IMR-90 (cell line): ENCODE data around the gene AGAP1. TPM values are rescaled to one million over a fixed set of nuclear protein-coding genes. Genes with fewer than 3 reads are reported as not detected.

Experiments
- ATAC-seq: fragments of 200-7000 bp; cut with Tn5 transposase; 2 replicates; pipeline ENCODE4 v1.9.1; 2020; ENCODE audit warnings: low read depth, mild to moderate bottlenecking, moderate library complexity
- BruUV-seq: library from RNA; stranded (reverse); fragments of 400-500 nt; replicated peaks from 2 replicates; lab custom pipeline; 2021; lab: Mats Ljungman, UMichigan
- CTCF ChIA-PET: fragments of 300-600 bp; formaldehyde crosslinking; extraction: SDS; loops from one replicate; lab custom pipeline; 2021; ENCODE audit warnings: antibody characterized with exemption; lab: Yijun Ruan, JAX
- POLR2A ChIA-PET: fragments of 300-600 bp; sonication (Branson Sonifier 250); formaldehyde crosslinking; loops from one replicate; lab custom pipeline; 2022; ENCODE audit warnings: antibody characterized with exemption; ENCODE audit not compliant: unreplicated experiment; lab: Charles Lee
- DNase-seq: peaks from one replicate; pipeline ENCODE4 v3.0.0; 2013
- H2AFZ ChIP-seq: replicated peaks from 2 replicates; pipeline ENCODE3; 2013; ENCODE audit warnings: low read length, mild to moderate bottlenecking; ENCODE audit not compliant: poor library complexity
- H2AK5ac ChIP-seq: 2 replicates; pipeline ENCODE4 v1.6.1; 2013; ENCODE audit warnings: low read depth, low read length, inconsistent platforms
- H2AK9ac ChIP-seq: replicated peaks from 2 replicates; pipeline ENCODE3; 2013; ENCODE audit warnings: mild to moderate bottlenecking, low read depth, low read length, moderate library complexity; ENCODE audit not compliant: poor library complexity
- H2BK120ac ChIP-seq: 2 replicates; pipeline ENCODE4 v1.6.1; 2013; ENCODE audit warnings: low read depth, low read length, inconsistent platforms
- H2BK15ac ChIP-seq: 3 replicates; pipeline ENCODE4 v1.6.1; 2013; ENCODE audit warnings: low read depth, low read length, inconsistent platforms
- H2BK20ac ChIP-seq: 2 replicates; pipeline ENCODE4 v1.6.1; 2013; ENCODE audit warnings: low read depth, mild to moderate bottlenecking, inconsistent platforms, low read length, moderate library complexity
- H2BK5ac ChIP-seq: 2 replicates; pipeline ENCODE4 v1.6.1; 2013; ENCODE audit warnings: mild to moderate bottlenecking, low read depth, low read length, inconsistent platforms; ENCODE audit not compliant: poor library complexity, severe bottlenecking
- H3K14ac ChIP-seq: replicated peaks from 2 replicates; pipeline ENCODE4 v1.6.1; 2013; ENCODE audit warnings: low read depth, low read length, inconsistent platforms
- H3K18ac ChIP-seq: 2 replicates; pipeline ENCODE4 v1.6.1; 2013; ENCODE audit warnings: low read depth, low read length, control low read depth
- H3K23ac ChIP-seq: 2 replicates; pipeline ENCODE4 v1.6.1; 2013; ENCODE audit warnings: low read depth, low read length, inconsistent platforms
- H3K27ac ChIP-seq: 2 replicates; pipeline ENCODE4 v1.5.1; 2013; ENCODE audit warnings: mild to moderate bottlenecking, control low read depth, low read length; ENCODE audit not compliant: insufficient read depth
- H3K27me3 ChIP-seq: 2 replicates; pipeline ENCODE4 v1.6.1; 2013; ENCODE audit warnings: low read length; ENCODE audit not compliant: control insufficient read depth, insufficient read depth
- H3K36me3 ChIP-seq: 2 replicates; pipeline ENCODE4 v1.6.1; 2013; ENCODE audit warnings: low read length, mixed read lengths; ENCODE audit not compliant: control insufficient read depth, insufficient read depth
- H3K4ac ChIP-seq: 2 replicates; pipeline ENCODE4 v1.6.1; 2013; ENCODE audit warnings: low read depth, low read length, inconsistent platforms
- H3K4me1 ChIP-seq: 2 replicates; pipeline ENCODE4 v1.6.1; 2013; ENCODE audit warnings: low read length, mixed read lengths; ENCODE audit not compliant: control insufficient read depth, insufficient read depth
- H3K4me2 ChIP-seq: 2 replicates; pipeline ENCODE4 v1.6.1; 2013; ENCODE audit warnings: low read depth, mild to moderate bottlenecking, control low read depth, low read length, moderate library complexity
- H3K4me3 ChIP-seq: 2 replicates; pipeline ENCODE4 v1.5.1; 2013; ENCODE audit warnings: low read depth, mild to moderate bottlenecking, control low read depth, low read length, moderate library complexity; ENCODE audit not compliant: insufficient read depth
- H3K56ac ChIP-seq: 2 replicates; pipeline ENCODE4 v1.6.1; 2013; ENCODE audit warnings: low read length, inconsistent platforms; ENCODE audit not compliant: insufficient read depth; ENCODE audit errors: extremely low read depth
- H3K79me1 ChIP-seq, 2 experiments: 2 replicates each; pipeline ENCODE4 v1.6.1; 2013; ENCODE audit warnings: low read length in 2 of 2, inconsistent platforms in 1 of 2, low read depth in 1 of 2
- H3K9ac ChIP-seq: 2 replicates; pipeline ENCODE4 v1.6.1; 2013; ENCODE audit warnings: low read depth, low read length, control low read depth
- H3K9me1 ChIP-seq: 2 replicates; pipeline ENCODE4 v1.6.1; 2013; ENCODE audit warnings: low read length, inconsistent platforms; ENCODE audit not compliant: insufficient read depth
- H3K9me3 ChIP-seq: 2 replicates; pipeline ENCODE4 v1.6.1; 2013; ENCODE audit warnings: low read length; ENCODE audit not compliant: control insufficient read depth, insufficient read depth
- H4K20me1 ChIP-seq: 2 replicates; pipeline ENCODE4 v1.6.1; 2013; ENCODE audit warnings: low read length, inconsistent platforms; ENCODE audit not compliant: insufficient read depth
- H4K5ac ChIP-seq: 2 replicates; pipeline ENCODE4 v1.6.1; 2013; ENCODE audit warnings: mild to moderate bottlenecking, low read depth, low read length, control low read depth
- H4K8ac ChIP-seq, 2 experiments: 2 replicates each; pipeline ENCODE4 v1.6.1; 2013; ENCODE audit warnings: low read depth in 2 of 2, low read length in 2 of 2, control low read depth in 1 of 2, inconsistent platforms in 1 of 2
- H4K91ac ChIP-seq: 2 replicates; pipeline ENCODE4 v1.6.1; 2013; ENCODE audit warnings: low read depth, low read length, inconsistent platforms; ENCODE audit not compliant: insufficient read depth
- BHLHE40 ChIP-seq: fragments of 150-350 bp; IDR thresholded peaks from 2 replicates; pipeline ENCODE4 v1.6.1; 2016; ENCODE audit warnings: mild to moderate bottlenecking, low read depth, low read length
- CEBPB ChIP-seq: IDR thresholded peaks from 2 replicates; pipeline ENCODE4 v1.6.1; 2012; ENCODE audit warnings: low read depth, low read length, improper control_type of control experiment
- CHD1 ChIP-seq: IDR thresholded peaks from 2 replicates; pipeline ENCODE4 v1.6.1; 2012; ENCODE audit warnings: low read depth, low read length, improper control_type of control experiment
- FOS ChIP-seq: fragments of 150-350 bp; IDR thresholded peaks from 2 replicates; pipeline ENCODE4 v1.6.1; 2016; ENCODE audit warnings: low read depth, low read length
- MAZ ChIP-seq: IDR thresholded peaks from 2 replicates; pipeline ENCODE4 v1.6.1; 2012; ENCODE audit warnings: low read depth, mild to moderate bottlenecking, low read length, improper control_type of control experiment, moderate library complexity, borderline replicate concordance
- MXI1 ChIP-seq: IDR thresholded peaks from 2 replicates; pipeline ENCODE4 v1.6.1; 2012; ENCODE audit warnings: low read depth, mild to moderate bottlenecking, low read length, moderate library complexity, borderline replicate concordance
- NFE2L2 ChIP-seq: fragments of 150-350 bp; IDR thresholded peaks from 2 replicates; pipeline ENCODE4 v1.6.1; 2016; ENCODE audit warnings: low read depth, mild to moderate bottlenecking, low read length
- POLR2A ChIP-seq: IDR thresholded peaks from 2 replicates; pipeline ENCODE4 v1.6.1; 2012; ENCODE audit warnings: mild to moderate bottlenecking, low read depth, low read length
- RAD21 ChIP-seq: IDR thresholded peaks from 2 replicates; pipeline ENCODE4 v1.6.1; 2012; ENCODE audit warnings: low read length, improper control_type of control experiment
- RCOR1 ChIP-seq: IDR thresholded peaks from 2 replicates; pipeline ENCODE4 v1.6.1; 2012; ENCODE audit warnings: mild to moderate bottlenecking, low read length, improper control_type of control experiment; ENCODE audit not compliant: insufficient replicate concordance
- RFX5 ChIP-seq: IDR thresholded peaks from 2 replicates; pipeline ENCODE4 v1.8.0; 2012; ENCODE audit warnings: low read depth, mild to moderate bottlenecking, low read length, moderate library complexity
- SMC3 ChIP-seq: fragments of 150-350 bp; IDR thresholded peaks from 2 replicates; pipeline ENCODE4 v1.6.1; 2016; ENCODE audit warnings: low read depth, mild to moderate bottlenecking, antibody characterized with exemption, low read length, moderate library complexity
- WGBS, 2 experiments: methylation state at CpG; one replicate each; pipeline versions ENCODE4 v1.1.5 to v1.1.7; 2013; ENCODE audit warnings: missing lambda C conversion rate in 2 of 2; ENCODE audit not compliant: insufficient read length in 1 of 2; ENCODE audit errors: extremely low coverage in 2 of 2; 5-methylcytosine and 5-hydroxymethylcytosine counted together
- dilution Hi-C: fragments of 300-500 bp; cut with HindIII; formaldehyde crosslinking; loops from one replicate; pipeline ENCODE4 v1.14.3; 2018; ENCODE audit warnings: low sequenced_read_pairs; ENCODE audit not compliant: unreplicated experiment
- in situ Hi-C: fragments of 300-500 bp; cut with MboI; formaldehyde crosslinking; loops from 3 replicates; pipeline ENCODE4 v1.14.3; 2019; ENCODE audit warnings: low sequenced_read_pairs, inconsistent platforms, mixed read lengths
- intact Hi-C: fragments of 100-400 bp; cut with micrococcal nuclease; formaldehyde crosslinking; loops from 2 replicates; pipeline ENCODE4 v1.10.0; 2022
- polyA plus RNA-seq, 3 experiments: library from polyadenylated mRNA; depleted of rRNA; stranded (reverse); fragments of >200 nt; gene quantifications; 2 replicates each; pipeline ENCODE4 v1.2.3, GENCODE V29; 2012; ENCODE audit warnings: low replicate concordance in 1 of 3
- total RNA-seq: library from RNA; depleted of rRNA; stranded (reverse); fragments of >200 nt; gene quantifications from 2 replicates; pipeline ENCODE4 v1.2.3, GENCODE V29; 2012
- TF ChIP-seq, protein P1 (sequence below): fragments of 150-350 bp; IDR thresholded peaks from 2 replicates; pipeline ENCODE4 v1.6.1; 2016; ENCODE audit warnings: low read depth, mild to moderate bottlenecking, low read length, moderate library complexity, borderline replicate concordance
- TF ChIP-seq, protein P2 (sequence below): conservative IDR thresholded peaks from 2 replicates; pipeline ENCODE4 v1.5.1; 2012; ENCODE audit warnings: mild to moderate bottlenecking, low read depth, low read length, improper control_type of control experiment

The AGAP1 gene
- total and polyA plus RNA-seq, 2 of the 4 experiments (the other 2 are of a cell fraction), result 15.1 to 16.4 TPM

DNA sequence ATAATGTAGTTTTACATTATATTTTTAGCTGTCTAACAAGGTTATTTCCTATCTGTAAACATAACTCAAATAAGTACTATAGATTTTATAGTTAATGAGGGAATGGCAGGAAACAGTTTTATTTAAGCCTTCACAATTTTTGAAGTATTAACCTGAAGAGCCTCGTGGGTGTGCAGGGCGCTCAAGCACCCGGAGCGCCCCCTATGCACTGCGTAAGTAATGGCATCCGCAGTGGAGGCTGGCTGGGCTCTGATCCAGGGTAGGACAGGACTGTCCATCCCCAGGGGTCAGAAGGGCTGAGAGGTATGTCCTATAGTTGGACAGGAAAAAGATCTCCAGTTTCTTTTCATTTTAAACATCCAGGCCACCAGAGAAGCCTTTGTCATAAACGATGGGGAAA lies 682.6 kb downstream of the AGAP1 start:
- Histone ChIP-seq H2BK20ac (no peak overlapping the region), H3K79me1 (no peaks in the 10 kb centered on the region), H3K4me3 (no peak overlapping the region), H3K56ac (no peak overlapping the region), H2BK5ac (no peak overlapping the region), H3K9ac (no peak overlapping the region), H3K14ac (no peak overlapping the region), H2AFZ (no peak overlapping the region), H4K91ac (no peak overlapping the region), H3K4me1 (peaks cover 6% of the 10 kb centered on the region), H3K9me1 (no peaks in the 10 kb centered on the region), H2BK120ac (no peak overlapping the region), H2BK15ac (no peak overlapping the region), H3K36me3 (no peaks in the 10 kb centered on the region), H4K5ac (no peak overlapping the region), H3K4me2 (no peak overlapping the region), H2AK5ac (no peak overlapping the region), H3K4ac (no peak overlapping the region), H3K9me3 (no peaks in the 10 kb centered on the region), H2AK9ac (no peak overlapping the region), H3K27me3 (peaks cover 39% of the 10 kb centered on the region), H4K20me1 (no peaks in the 10 kb centered on the region), H3K18ac (no peak overlapping the region), H3K23ac (no peak overlapping the region), H3K27ac (no peak overlapping the region), H4K8ac (no peak overlapping the region)
- intact Hi-C loops (loop anchor here (1.0 to 10.0 kb wide), 2 partner anchors 232 to 373 kb away; no protein-coding TSS in a partner anchor), dilution Hi-C loops (loop anchor here (25.0 kb wide), 1 partner anchor 389 kb away; no protein-coding TSS in a partner anchor), in situ Hi-C loops (loop anchor here (5.0 kb wide), 1 partner anchor 409 kb away; no protein-coding TSS in a partner anchor)
- DNase-seq, result peak; percentile 25
- TF ChIP-seq POLR2A (no peak), BHLHE40 (no peak), SMC3 (0 out of 2 replicates have a peak, but pooled peaks have one; percentile 11), MAZ (no peak), RCOR1 (no peak), MXI1 (no peak), RAD21 (0 out of 2 replicates have a peak, but pooled peaks have one; percentile 15), CHD1 (no peak), RFX5 (no peak), CEBPB (no peak), NFE2L2 (no peak), FOS (no peak)
- TF ChIP-seq, protein P1, sequence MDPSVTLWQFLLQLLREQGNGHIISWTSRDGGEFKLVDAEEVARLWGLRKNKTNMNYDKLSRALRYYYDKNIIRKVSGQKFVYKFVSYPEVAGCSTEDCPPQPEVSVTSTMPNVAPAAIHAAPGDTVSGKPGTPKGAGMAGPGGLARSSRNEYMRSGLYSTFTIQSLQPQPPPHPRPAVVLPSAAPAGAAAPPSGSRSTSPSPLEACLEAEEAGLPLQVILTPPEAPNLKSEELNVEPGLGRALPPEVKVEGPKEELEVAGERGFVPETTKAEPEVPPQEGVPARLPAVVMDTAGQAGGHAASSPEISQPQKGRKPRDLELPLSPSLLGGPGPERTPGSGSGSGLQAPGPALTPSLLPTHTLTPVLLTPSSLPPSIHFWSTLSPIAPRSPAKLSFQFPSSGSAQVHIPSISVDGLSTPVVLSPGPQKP, result no peak
- TF ChIP-seq, protein P2, sequence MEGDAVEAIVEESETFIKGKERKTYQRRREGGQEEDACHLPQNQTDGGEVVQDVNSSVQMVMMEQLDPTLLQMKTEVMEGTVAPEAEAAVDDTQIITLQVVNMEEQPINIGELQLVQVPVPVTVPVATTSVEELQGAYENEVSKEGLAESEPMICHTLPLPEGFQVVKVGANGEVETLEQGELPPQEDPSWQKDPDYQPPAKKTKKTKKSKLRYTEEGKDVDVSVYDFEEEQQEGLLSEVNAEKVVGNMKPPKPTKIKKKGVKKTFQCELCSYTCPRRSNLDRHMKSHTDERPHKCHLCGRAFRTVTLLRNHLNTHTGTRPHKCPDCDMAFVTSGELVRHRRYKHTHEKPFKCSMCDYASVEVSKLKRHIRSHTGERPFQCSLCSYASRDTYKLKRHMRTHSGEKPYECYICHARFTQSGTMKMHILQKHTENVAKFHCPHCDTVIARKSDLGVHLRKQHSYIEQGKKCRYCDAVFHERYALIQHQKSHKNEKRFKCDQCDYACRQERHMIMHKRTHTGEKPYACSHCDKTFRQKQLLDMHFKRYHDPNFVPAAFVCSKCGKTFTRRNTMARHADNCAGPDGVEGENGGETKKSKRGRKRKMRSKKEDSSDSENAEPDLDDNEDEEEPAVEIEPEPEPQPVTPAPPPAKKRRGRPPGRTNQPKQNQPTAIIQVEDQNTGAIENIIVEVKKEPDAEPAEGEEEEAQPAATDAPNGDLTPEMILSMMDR, result peak; percentile 50
- no TSS peak for BruUV-seq
- ATAC-seq, result no peak
- no CpG with 5 or more reads among the region's 7 CpGs for WGBS, 2 experiments
- ChIA-PET CTCF (interaction anchor here (0.7 to 1.0 kb wide), 3 partner anchors 13 to 397 kb away, joined by 3 to 4 read pairs (median 4); no protein-coding TSS in a partner anchor), POLR2A (no interaction called here)
